D721Med (cell line): Measurements from ENCODE around the gene GTF3C4.
"Not testable (repeated sequence)": the region's sequence is repeated elsewhere in the genome, so short reads cannot be mapped to it uniquely, and the experiment has no call there.

ENCODE experiments used
- DNase-seq: peaks from one replicate; pipeline ENCODE4 v3.0.0; 2011; ENCODE audit warnings: low spot score; ENCODE audit not compliant: insufficient read length
- FAIRE-seq: peaks from 2 replicates; lab custom pipeline; 2011; peaks lifted over from hg19 to GRCh38; lab: Jason Lieb, UNC
- CTCF ChIP-seq: IDR thresholded peaks from 2 replicates; pipeline ENCODE4 v1.5.1; 2012; ENCODE audit warnings: mild to moderate bottlenecking, control low read depth; ENCODE audit not compliant: insufficient read depth; ENCODE audit errors: missing control alignments

Gene GTF3C4

GRCh38 chr9:132708239-132708638, 38.0 kb downstream of the GTF3C4 start:
- TF ChIP-seq CTCF, result no peak
- DNase-seq (no peak), FAIRE-seq (no peak)

- DNase-seq, result no peak
- TF ChIP-seq CTCF, result no peak
- no peak for FAIRE-seq
Observed at GRCh38 chr9:132708769-132709430, 38.6 kb downstream of the GTF3C4 start.

- DNase-seq, result no peak
- TF ChIP-seq CTCF, result no peak
- FAIRE-seq, result no peak
Observed at GRCh38 chr9:132710333-132710732, 40.1 kb downstream of the GTF3C4 start.

GRCh38 chr9:132711152-132711551, 40.9 kb downstream of the GTF3C4 start:
- FAIRE-seq, DNase-seq: not testable (repeated sequence)

GRCh38 chr9:132711846-132712245, 41.6 kb downstream of the GTF3C4 start:
- DNase-seq (no peak), FAIRE-seq (no peak)
- no peak for TF ChIP-seq CTCF

- FAIRE-seq (no peak), DNase-seq (no peak)
- TF ChIP-seq CTCF, result no peak
Observed at GRCh38 chr9:132712753-132713152, 42.5 kb downstream of the GTF3C4 start.

- no peak for FAIRE-seq
- TF ChIP-seq CTCF, result no peak
- DNase-seq, result no peak
Observed at GRCh38 chr9:132716007-132716406, 45.7 kb downstream of the GTF3C4 start.
